ENCODE results near the gene MFRP.

MFRP gene

GRCh38 chr11:119359365-119360214 lies 13.1 kb upstream of the MFRP start:
- no peak for DNase-seq (ENCODE audit: low read depth in 2 of 2)

- no peak for DNase-seq (ENCODE audit: low read depth in 2 of 2)
These were observed 10.6 kb upstream of the MFRP start for GRCh38 chr11:119357074-119357473.

- peak in 1 of 2 donors; percentile 32 for DNase-seq (ENCODE audit: low read depth in 2 of 2)
These were observed 10.0 kb upstream of the MFRP start for GRCh38 chr11:119356349-119357031.

GRCh38 chr11:119355091-119355843 lies 8.8 kb upstream of the MFRP start:
- DNase-seq (ENCODE audit: low read depth in 2 of 2), result no peak

GRCh38 chr11:119352857-119353260 lies 6.4 kb upstream of the MFRP start:
- DNase-seq (ENCODE audit: low read depth in 2 of 2), result no peak

- DNase-seq (ENCODE audit: low read depth in 2 of 2), result no peak
These were observed 4.7 kb upstream of the MFRP start for GRCh38 chr11:119351232-119351631.

- no peak for DNase-seq (ENCODE audit: low read depth in 2 of 2)
These were observed 3.8 kb upstream of the MFRP start for GRCh38 chr11:119350302-119350701.

- DNase-seq (ENCODE audit: low read depth in 2 of 2), result no peak
These were observed 1.6 kb upstream of the MFRP start for GRCh38 chr11:119347940-119348605.

GRCh38 chr11:119347242-119347641 lies 737 bp upstream of the MFRP start:
- DNase-seq (ENCODE audit: low read depth in 2 of 2), result no peak

GRCh38 chr11:119345685-119346084 lies 820 bp downstream of the MFRP start:
- DNase-seq (ENCODE audit: low read depth in 2 of 2), result no peak

- DNase-seq (ENCODE audit: low read depth in 2 of 2), result no peak
These were observed 2.1 kb downstream of the MFRP start for GRCh38 chr11:119344291-119345010.

GRCh38 chr11:119343726-119344125 lies 2.8 kb downstream of the MFRP start:
- no peak for DNase-seq (ENCODE audit: low read depth in 2 of 2)

GRCh38 chr11:119342362-119343130 lies 4.0 kb downstream of the MFRP start:
- no peak for DNase-seq (ENCODE audit: low read depth in 2 of 2)

- no peak for DNase-seq (ENCODE audit: low read depth in 2 of 2)
These were observed 4.5 kb downstream of the MFRP start for GRCh38 chr11:119342023-119342300.

GRCh38 chr11:119341222-119342022 lies 5.1 kb downstream of the MFRP start:
- no peak for DNase-seq (ENCODE audit: low read depth in 2 of 2)

- DNase-seq (ENCODE audit: low read depth in 2 of 2), result no peak
These were observed 5.9 kb downstream of the MFRP start, which contains the start of gene C1QTNF5 for GRCh38 chr11:119340335-119341221. Gene C1QTNF5 (minus strand): TSS chr11:119340883. CDS start chr11:119340397, 486 bp downstream.

- DNase-seq (ENCODE audit: low read depth in 2 of 2), result no peak
These were observed 6.7 kb downstream of the MFRP start for GRCh38 chr11:119339589-119340334.
